ENCODE results near the gene CHRM5.

- TF ChIP-seq POLR2A (IDR thresholded peaks at IDR 0.05) (no peak), POLR2AphosphoS5 (IDR thresholded peaks at IDR 0.05) (no peak)
- TF ChIP-seq, protein P1, sequence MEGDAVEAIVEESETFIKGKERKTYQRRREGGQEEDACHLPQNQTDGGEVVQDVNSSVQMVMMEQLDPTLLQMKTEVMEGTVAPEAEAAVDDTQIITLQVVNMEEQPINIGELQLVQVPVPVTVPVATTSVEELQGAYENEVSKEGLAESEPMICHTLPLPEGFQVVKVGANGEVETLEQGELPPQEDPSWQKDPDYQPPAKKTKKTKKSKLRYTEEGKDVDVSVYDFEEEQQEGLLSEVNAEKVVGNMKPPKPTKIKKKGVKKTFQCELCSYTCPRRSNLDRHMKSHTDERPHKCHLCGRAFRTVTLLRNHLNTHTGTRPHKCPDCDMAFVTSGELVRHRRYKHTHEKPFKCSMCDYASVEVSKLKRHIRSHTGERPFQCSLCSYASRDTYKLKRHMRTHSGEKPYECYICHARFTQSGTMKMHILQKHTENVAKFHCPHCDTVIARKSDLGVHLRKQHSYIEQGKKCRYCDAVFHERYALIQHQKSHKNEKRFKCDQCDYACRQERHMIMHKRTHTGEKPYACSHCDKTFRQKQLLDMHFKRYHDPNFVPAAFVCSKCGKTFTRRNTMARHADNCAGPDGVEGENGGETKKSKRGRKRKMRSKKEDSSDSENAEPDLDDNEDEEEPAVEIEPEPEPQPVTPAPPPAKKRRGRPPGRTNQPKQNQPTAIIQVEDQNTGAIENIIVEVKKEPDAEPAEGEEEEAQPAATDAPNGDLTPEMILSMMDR (IDR thresholded peaks at IDR 0.05), result no peak
Measured at GRCh38 chr15:34078900-34079299, 110.6 kb downstream of the CHRM5 start.

All from prostate gland (tissue), 2 donors.